Measurements from ENCODE around the gene KBTBD13. TPM values are rescaled to one million over a fixed set of nuclear protein-coding genes. Genes with fewer than 3 reads are reported as not detected.

The KBTBD13 gene
- total RNA-seq, 1 donor from 2014 or later = not detected

DNA sequence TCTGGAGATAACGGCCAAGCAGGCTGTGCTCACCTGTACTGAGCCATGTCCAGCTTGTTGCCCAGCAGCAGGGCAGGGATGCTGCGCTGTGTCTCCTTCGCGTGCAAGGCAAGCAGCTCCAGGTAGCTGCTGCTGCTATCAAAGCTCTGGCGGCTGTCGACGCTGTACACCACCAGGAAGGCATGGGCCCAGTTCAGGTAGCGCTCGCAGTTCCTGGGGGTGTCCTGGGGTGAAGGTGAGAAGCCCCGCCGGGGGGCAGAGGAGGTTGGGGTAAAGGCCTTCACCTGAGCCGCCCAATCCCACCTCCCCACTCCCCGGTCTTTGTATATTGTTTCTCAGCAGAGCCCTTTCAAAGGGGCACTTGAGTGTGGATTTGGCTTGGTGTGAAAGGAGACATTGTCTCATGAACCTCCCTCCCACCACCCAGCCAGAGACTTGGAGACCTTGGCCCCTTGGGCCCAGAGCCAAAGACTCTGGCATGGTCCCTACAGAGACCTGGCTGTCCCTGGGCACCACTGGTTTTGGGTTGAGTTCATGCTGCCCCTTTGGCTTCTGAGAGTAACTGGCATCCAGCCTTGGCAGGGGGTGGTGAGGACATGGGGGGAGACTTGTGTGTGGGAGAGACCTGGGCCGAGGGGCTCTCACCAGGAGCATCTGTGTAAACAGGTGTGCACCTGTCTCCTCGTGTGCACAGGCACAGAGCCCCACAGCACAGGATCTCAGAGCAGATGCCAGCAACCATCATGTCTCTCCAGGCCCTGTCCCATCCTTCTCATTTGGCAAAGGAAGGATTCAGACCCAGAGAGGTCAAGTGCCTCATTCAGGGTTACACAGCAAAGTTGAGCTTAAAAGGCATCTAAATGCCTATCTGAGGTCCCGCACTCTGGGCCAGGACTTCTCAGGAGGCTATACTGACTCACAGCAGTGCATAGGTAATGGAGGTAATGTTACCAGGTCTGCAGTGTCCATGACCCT, 17.9 kb upstream of the KBTBD13 start:
- no peak for DNase-seq (ENCODE audit: low read depth)
- no peak overlapping the region for H3K4me3 ChIP-seq (ENCODE audit: low read depth, low read length)
- peaks cover 29% of the 10 kb centered on the region for H3K27me3 ChIP-seq (ENCODE audit: control insufficient read depth, insufficient read depth, low read length)
- TF ChIP-seq, protein P1, sequence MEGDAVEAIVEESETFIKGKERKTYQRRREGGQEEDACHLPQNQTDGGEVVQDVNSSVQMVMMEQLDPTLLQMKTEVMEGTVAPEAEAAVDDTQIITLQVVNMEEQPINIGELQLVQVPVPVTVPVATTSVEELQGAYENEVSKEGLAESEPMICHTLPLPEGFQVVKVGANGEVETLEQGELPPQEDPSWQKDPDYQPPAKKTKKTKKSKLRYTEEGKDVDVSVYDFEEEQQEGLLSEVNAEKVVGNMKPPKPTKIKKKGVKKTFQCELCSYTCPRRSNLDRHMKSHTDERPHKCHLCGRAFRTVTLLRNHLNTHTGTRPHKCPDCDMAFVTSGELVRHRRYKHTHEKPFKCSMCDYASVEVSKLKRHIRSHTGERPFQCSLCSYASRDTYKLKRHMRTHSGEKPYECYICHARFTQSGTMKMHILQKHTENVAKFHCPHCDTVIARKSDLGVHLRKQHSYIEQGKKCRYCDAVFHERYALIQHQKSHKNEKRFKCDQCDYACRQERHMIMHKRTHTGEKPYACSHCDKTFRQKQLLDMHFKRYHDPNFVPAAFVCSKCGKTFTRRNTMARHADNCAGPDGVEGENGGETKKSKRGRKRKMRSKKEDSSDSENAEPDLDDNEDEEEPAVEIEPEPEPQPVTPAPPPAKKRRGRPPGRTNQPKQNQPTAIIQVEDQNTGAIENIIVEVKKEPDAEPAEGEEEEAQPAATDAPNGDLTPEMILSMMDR (IDR thresholded peaks at IDR 0.05; ENCODE audit: insufficient read depth, low read length, poor library complexity, severe bottlenecking) = no peak
- no peaks in the 10 kb centered on the region for H3K36me3 ChIP-seq (ENCODE audit: control insufficient read depth, insufficient read depth, low read length)

DNA sequence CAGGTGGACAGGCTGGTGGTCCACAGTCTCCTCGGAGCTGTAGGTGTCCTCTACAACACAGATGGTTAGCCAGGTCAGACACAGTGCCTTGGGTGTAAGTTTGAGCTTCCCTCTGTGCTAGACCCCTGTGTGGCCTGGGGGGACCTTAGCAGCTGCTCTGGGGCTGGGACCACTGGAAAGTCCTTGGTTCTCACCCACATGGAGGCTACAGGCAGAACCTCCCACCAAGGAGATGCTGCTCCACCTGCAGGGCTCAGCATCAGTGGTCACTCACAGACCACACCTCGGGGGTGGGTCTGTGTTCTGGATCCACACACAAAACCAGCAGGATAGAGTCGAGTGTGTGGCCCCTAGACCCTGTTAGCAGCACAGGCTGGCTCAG, 17.2 kb upstream of the KBTBD13 start:
- DNase-seq (ENCODE audit: low read depth) = no peak
- H3K36me3 ChIP-seq (ENCODE audit: control insufficient read depth, insufficient read depth, low read length) = no peaks in the 10 kb centered on the region
- peaks cover 32% of the 10 kb centered on the region for H3K27me3 ChIP-seq (ENCODE audit: control insufficient read depth, insufficient read depth, low read length)
- H3K4me3 ChIP-seq (ENCODE audit: low read depth, low read length) = no peak overlapping the region
- TF ChIP-seq, protein P1 (IDR thresholded peaks at IDR 0.05; ENCODE audit: insufficient read depth, low read length, poor library complexity, severe bottlenecking) = no peak

DNA sequence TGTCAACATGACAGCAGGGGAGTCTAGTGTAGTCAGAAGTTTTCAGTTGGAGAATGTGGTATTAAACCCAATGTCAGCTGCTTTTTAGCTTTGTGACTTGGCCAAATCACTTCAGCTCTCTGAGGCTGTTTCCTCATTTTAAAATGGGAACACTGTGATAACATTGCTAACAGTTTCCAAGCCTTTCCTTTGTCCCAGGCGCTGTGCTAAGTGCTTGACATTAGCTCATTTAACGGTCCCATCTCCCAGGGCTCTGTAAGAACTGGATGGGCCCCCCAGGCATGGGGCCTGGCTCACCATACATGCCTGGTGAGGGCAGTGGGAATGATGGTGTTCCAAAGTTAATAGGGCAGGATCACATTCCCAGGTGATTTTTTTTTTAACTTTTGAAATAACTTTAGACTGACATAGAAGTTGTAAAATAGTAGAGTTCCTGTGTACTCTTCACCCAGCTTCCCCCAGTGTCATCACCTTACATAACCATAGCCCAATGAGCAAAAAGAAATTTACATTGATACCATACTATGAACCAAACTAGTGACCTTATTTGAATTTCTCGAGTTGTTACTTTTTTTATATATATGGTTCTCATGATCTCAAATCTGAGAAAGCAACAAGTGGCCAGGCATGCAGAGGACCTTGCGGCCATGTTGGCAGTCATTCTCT, 16.5 kb upstream of the KBTBD13 start:
- no peak for DNase-seq (ENCODE audit: low read depth)

DNA sequence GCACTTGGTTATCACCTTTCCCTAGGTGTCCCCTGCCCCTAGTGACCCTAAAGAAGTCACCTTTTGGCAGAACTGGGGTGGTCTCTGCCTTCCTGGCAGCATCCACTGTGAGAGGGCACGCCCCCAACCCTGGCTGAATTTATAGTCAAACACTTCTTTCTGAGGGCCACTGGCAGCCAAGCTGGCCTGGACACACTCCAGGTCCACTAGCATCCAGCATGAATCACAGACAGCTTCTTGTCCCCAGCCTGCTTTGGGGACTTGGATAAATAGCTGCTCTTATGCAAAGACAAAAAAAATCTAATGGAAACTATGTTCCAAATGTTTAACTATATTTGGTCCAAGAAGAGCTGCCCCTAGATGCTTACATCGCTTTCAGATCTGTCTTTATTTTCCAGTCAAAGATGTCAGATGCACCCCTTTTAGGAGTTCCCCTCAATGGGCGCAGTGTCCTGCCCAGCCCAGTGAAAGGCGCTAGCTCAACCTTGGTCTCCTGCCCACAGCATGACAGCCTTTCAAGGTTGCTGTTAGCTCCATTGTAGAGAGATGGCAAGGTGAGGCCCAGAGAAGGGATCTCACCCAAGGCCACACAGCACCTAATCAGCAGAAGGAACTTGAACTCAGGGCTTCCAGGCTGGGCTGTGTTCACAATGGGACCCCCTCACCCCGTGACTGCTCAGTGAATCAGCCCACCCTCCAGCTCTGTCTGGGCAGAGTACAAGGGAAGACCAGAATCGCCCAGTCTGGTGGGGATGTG, 15.7 kb upstream of the KBTBD13 start:
- no peak overlapping the region for H3K4me3 ChIP-seq (ENCODE audit: low read depth, low read length)
- DNase-seq (ENCODE audit: low read depth) = no peak
- H3K27me3 ChIP-seq (ENCODE audit: control insufficient read depth, insufficient read depth, low read length) = peaks cover 40% of the 10 kb centered on the region
- H3K36me3 ChIP-seq (ENCODE audit: control insufficient read depth, insufficient read depth, low read length) = no peaks in the 10 kb centered on the region
- TF ChIP-seq, protein P1 (IDR thresholded peaks at IDR 0.05; ENCODE audit: insufficient read depth, low read length, poor library complexity, severe bottlenecking) = no peak

More for the DNA sequence above, 16.5 kb upstream of the KBTBD13 start:
- TF ChIP-seq, protein P1 (IDR thresholded peaks at IDR 0.05; ENCODE audit: insufficient read depth, low read length, poor library complexity, severe bottlenecking) = no peak
- Histone ChIP-seq H3K4me3 (ENCODE audit: low read depth, low read length) (no peak overlapping the region), H3K36me3 (ENCODE audit: control insufficient read depth, insufficient read depth, low read length) (no peaks in the 10 kb centered on the region), H3K27me3 (ENCODE audit: control insufficient read depth, insufficient read depth, low read length) (peaks cover 32% of the 10 kb centered on the region)

DNA sequence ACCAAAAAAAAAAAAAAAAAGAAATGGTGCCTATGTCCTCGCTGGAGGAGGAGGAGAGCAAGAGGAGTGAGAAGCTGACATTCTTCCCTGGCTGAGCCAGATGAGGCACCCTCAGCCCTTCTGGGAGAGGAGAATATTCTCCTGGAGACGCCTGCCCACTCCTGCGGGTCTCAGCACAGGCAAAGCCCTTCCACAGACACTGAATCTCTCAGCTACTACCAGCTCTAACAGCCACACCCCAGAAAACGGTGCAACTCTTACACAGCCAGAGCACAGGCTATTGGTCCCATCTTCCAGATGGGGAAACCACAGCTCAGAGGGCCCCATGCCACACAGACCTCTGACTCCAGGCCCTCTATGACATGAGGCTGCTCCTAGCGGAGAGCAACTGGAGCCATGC, 14.5 kb upstream of the KBTBD13 start:
- Histone ChIP-seq H3K4me3 (ENCODE audit: low read depth, low read length) (no peak overlapping the region), H3K27me3 (ENCODE audit: control insufficient read depth, insufficient read depth, low read length) (peaks cover 47% of the 10 kb centered on the region), H3K36me3 (ENCODE audit: control insufficient read depth, insufficient read depth, low read length) (no peaks in the 10 kb centered on the region)
- DNase-seq (ENCODE audit: low read depth) = no peak
- TF ChIP-seq, protein P1 (IDR thresholded peaks at IDR 0.05; ENCODE audit: insufficient read depth, low read length, poor library complexity, severe bottlenecking) = no peak
